GM19468 (cell line): Measurements from ENCODE around the gene LIN9.
"Not testable (repeated sequence)": the region's sequence is repeated elsewhere in the genome, so short reads cannot be mapped to it uniquely, and the experiment has no call there.

ENCODE experiments used
- ATAC-seq: cut with Tn5 transposase; IDR thresholded peaks from one replicate; pipeline ENCODE4 v1.9.1; 2021; ENCODE audit warnings: mild to moderate bottlenecking, moderate library complexity, moderate number of reproducible peaks; ENCODE audit not compliant: unreplicated experiment; ENCODE audit errors: extremely low read depth

Gene LIN9, protein sequence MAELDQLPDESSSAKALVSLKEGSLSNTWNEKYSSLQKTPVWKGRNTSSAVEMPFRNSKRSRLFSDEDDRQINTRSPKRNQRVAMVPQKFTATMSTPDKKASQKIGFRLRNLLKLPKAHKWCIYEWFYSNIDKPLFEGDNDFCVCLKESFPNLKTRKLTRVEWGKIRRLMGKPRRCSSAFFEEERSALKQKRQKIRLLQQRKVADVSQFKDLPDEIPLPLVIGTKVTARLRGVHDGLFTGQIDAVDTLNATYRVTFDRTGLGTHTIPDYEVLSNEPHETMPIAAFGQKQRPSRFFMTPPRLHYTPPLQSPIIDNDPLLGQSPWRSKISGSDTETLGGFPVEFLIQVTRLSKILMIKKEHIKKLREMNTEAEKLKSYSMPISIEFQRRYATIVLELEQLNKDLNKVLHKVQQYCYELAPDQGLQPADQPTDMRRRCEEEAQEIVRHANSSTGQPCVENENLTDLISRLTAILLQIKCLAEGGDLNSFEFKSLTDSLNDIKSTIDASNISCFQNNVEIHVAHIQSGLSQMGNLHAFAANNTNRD

GRCh38 chr1:226308723-226309397 lies at the start of gene LIN9:
Gene LIN9, minus strand, starts transcription at chr1:226309164. Its CDS starts 25 bp downstream, at chr1:226309139.
- peak; percentile 58 for ATAC-seq

GRCh38 chr1:226357416-226357815 lies 48.5 kb upstream of the LIN9 start:
- no peak for ATAC-seq

DNA sequence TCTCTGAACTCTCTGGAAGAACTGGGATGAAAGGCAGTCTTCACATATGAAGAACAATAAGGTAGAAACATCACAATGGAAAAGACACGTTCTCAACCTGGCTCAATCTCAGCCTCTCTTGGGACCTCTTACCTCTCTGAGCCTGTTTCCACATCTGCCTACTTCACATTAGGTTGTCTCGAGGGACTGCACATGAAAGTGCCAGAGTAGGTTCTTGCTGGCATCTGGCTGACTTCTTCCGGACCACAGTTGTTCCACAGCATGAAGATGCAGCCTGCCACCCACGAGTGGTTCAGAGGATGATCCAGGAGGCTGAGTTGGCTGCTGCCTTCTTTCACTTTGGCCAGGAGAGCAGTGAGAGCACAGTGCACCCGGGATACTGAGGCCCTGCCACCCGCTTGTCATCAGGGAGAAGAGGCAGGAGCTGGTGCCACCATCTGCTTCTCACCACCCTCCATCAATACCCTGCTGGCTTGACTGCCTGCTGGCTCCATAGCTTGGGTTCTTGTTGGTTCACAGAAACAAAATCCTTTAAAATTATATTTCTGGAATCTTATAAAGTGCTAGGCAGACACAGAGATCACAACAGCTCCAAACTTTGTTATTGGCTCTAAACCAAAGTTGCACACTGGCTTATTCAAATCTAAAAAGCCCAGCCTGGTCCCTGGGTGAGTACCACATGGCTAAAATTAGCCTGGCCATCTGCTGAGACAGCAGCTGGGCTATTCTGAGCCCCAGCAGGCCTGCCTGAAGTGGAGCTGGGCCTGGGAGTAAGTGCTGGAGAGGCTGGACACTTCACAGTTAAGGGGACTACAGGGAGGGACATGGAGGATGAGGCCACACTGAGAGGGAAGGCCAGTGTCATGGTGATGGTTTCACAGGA lies 46.9 kb upstream of the LIN9 start:
- ATAC-seq: no peak

DNA sequence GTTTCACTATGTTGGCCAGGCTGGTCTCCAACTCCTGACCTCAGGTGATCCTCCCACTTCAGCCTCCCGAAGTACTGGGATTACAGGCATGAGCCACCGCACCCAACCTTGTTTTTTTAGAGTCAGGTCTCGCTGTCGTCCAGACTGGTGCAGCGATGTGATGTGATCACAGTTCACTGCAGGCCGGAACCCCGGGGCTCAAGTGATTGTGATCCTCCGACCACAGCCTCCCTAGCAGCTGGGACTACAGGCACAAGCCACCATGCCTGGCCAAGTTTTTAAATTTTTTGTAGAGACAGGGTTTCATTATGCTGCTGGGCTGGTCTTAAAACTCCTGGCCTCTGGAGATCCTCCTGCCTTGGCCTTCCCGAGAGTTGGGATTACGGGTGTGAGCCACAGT lies 46.1 kb upstream of the LIN9 start:
- no peak for ATAC-seq

- no peak for ATAC-seq
Observed at GRCh38 chr1:226353698-226354525, 44.9 kb upstream of the LIN9 start.

DNA sequence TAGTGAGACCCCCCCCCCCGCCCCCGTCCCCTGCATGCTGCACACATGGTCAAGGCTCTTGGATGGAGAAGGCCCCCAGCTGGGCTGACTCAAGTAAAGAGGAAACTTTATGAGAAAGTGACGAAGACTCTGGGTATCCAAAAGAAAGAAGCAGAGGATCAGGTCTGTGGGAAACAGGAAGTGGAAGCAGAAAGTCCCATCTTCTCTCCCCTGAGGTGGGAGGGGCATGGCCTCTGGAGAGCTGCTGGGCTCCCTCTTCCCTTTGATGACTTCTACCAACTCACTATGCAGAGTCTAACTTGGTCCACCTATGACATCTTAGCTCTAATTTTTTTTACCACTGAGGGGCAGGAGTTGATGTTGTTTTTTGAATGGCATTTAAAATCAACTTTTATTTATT lies 42.7 kb upstream of the LIN9 start:
- no peak for ATAC-seq

DNA sequence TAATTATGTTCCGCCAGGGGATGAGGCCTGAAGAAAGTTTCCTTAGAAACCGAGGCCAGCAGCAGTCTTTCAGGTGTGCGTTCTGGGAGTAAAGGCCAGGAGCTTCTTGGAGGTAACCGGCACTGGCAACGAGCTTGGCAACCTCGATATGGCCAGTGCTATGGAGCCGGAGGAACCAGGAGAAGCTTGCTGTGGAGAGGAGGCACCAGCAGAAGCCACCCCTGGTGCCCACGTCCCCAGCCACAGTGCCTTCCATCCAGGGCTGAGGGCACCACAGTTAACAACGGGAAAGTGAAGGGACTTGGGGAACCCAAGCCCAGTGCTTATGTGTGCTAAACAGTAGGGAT lies 41.5 kb upstream of the LIN9 start:
- no peak for ATAC-seq

GRCh38 chr1:226349801-226350518 lies 41.0 kb upstream of the LIN9 start:
- no peak for ATAC-seq

DNA sequence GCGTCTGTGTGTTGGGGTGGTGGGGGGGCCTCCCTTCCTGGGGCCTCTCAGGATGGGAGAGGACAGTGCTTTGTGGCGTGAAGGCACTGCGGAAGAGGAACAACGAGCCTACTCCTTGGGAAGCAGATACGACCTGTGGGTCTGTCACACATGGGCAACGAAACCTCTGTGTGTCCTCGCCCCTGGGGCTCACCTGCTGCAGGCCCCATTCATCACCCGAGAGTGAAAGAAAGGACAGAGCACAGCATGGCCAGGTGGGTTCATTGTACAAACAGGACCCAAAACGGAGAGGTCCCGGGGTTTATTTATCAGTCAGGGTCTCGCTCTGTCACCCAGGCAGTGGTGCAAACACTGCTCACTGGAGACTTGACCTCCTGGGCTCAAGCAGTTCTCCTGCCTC lies 40.1 kb upstream of the LIN9 start:
- ATAC-seq: no peak

- ATAC-seq: no peak
Observed at GRCh38 chr1:226344441-226345259, 35.7 kb upstream of the LIN9 start.

DNA sequence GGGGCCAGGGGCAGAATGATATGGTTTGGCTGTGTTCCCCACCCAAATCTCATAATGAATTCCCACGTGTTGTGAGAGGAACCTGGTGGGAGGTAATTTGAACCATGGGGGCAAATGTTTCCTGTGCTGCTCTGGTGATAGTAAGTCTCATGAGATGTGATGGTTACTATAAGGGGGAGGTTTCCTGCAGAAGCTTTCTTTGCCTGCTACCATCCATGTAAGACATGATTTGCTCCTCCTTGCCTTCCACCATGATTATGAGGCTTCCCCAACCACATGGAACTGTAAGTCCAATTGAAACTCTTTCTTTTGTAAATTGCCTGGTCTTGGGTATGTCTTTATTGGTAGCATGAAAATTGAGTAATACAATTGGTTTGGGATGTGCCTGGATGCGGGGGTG lies 33.7 kb upstream of the LIN9 start:
- no peak for ATAC-seq

- ATAC-seq: not testable (repeated sequence)
Observed at GRCh38 chr1:226340111-226340510, 31.1 kb upstream of the LIN9 start.

- ATAC-seq: no peak
Observed at GRCh38 chr1:226337276-226337875, 28.4 kb upstream of the LIN9 start.

DNA sequence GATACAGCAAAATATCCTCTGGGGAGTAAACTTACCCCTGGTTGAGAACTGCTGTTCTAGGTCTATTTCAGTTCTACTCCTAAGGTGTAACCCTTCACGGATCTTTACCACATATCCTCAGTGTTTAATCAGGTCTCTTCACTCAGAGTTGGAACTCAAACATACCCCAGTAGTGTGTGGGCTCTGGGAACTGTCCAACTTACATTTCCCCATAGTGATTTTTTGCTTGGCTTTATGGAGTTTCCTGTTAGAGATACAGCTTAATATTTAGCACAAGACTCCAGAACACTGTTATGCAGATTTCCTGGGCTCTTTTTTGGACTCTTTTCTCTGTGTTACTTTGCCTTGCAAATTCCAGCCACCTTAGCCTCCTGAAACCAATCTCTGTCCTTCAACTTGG lies 26.7 kb upstream of the LIN9 start:
- no peak for ATAC-seq

DNA sequence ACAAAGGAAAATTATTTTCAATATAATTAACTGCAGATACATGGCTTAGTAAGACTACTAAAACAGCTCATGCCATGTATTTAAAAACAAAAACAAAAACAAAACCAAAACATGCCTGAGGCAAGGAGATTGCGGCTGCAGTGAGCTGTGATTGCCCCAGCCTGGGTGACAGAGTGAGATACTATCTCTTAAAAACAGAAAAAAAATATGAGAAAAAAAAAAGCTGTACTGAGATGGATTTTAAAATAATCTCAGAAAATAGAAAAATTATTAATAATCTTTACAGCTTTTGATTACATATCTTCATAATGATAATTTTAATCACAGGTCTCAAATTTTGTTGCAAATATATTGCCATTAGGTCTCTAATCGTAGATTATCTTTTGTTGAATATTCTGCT lies 24.0 kb upstream of the LIN9 start:
- ATAC-seq: no peak

DNA sequence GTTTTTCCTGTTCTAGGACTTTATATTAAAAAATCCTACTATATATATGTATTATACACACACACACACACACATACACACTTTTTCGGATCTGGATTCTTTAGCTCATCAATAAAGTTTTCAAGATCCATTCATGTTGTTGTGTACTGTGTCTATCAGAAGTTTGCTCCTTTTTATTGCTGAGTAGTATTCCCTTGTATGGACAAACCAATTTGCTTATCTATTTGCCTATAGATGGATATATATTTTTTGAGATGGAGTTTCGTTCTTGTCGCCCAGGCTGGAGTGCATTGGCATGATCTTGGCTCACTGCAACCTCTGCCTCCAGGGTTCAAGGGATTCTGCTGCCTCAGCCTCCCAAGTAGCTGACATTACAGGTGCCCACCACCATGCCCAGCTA lies 20.3 kb upstream of the LIN9 start:
- ATAC-seq: no peak

DNA sequence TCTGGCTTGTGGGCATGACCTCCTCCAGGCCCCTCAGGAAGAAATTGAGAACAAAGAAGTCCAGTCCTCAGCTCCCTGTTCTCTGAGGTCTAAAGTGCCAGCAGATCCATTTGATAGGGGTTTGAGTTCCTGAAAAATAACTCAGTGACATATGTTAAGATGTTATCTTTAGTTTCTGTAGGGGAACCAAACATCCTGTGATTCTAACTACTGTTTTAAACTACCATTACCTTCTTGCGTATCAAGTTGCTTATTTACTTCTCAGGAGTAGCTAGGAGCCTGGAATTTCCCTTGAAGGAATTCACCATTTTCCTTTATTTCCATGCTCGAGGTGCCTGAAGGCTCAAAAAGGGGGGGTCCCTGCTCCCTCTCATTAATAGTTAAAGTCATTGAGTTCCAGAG lies 18.8 kb upstream of the LIN9 start:
- ATAC-seq: no peak

DNA sequence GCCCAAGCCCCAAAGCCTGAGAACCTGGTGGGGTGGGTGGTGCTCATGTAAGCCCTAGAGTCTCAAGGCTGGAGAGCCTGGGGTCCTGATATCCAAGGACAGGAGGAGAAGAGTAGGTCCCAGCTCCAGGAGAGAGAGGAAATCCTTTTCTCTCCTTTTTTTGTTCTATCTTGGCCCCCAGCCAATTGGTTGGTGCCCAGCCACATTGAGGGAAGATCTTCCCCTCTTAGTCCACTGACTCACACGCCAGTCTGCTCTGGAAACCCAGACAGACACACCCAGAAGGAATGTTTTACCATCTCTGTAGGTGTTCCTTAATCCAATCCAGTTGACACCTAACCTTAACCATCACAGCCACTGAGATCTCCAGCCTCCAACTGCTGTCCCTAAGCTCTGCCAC lies 16.2 kb upstream of the LIN9 start:
- ATAC-seq: no peak
